K562 (cell line): ENCODE measurements around the gene FOXO3. TPM values are rescaled to one million over a fixed set of nuclear protein-coding genes. Genes with fewer than 3 reads are reported as not detected.

ENCODE experiments used
- ATAC-seq: fragments of 200-7000 bp; cut with Tn5 transposase; 3 replicates; pipeline ENCODE4 v1.9.1; 2020; ENCODE audit warnings: moderate library complexity
- BruUV-seq: library from RNA; stranded (reverse); fragments of 400-500 nt; replicated peaks from 2 replicates; lab custom pipeline; 2021; lab: Mats Ljungman, UMichigan
- CTCF ChIA-PET: fragments of 300-600 bp; formaldehyde crosslinking; extraction: SDS; loops from one replicate; lab custom pipeline; 2021; ENCODE audit warnings: low intra/inter-chr PET ratio; lab: Yijun Ruan, JAX
- POLR2A ChIA-PET: fragments of 300-600, 350-650 bp; sonication (Branson Sonifier 250); formaldehyde crosslinking; extraction: SDS; loops from one replicate; lab custom pipeline; 2021; ENCODE audit warnings: antibody characterized with exemption, inconsistent platforms; lab: Yijun Ruan, JAX
- DNase-seq, 4 experiments: peaks; one replicate each; pipeline versions ENCODE4 v3.0.0 to v3.0.0-alpha.2; 2011 to 2018; ENCODE audit warnings: low spot score in 3 of 4, mixed read lengths in 3 of 4; ENCODE audit errors: extremely low read depth in 1 of 4
- FAIRE-seq: peaks from 2 replicates; lab custom pipeline; 2011; peaks lifted over from hg19 to GRCh38; lab: Jason Lieb, UNC
- H2AFZ ChIP-seq: 2 replicates; pipeline ENCODE4 v1.6.0; 2011; ENCODE audit warnings: low read depth, low read length, control low read depth, inconsistent platforms
- H3K27ac ChIP-seq: fragments of 200-600 bp; 3 replicates; pipeline ENCODE4 v1.8.0; 2011; ENCODE audit warnings: low read depth, mild to moderate bottlenecking, control low read depth, inconsistent platforms, low read length, moderate library complexity, mixed read lengths; ENCODE audit errors: extremely low read depth
- H3K27me3 ChIP-seq, 2 experiments: fragments of 300-600 bp in 1 of 2; 2 replicates in 1 of 2; 3 replicates in 1 of 2; pipeline versions ENCODE4 v1.6.0 to v1.8.0; 2011; ENCODE audit warnings: inconsistent platforms in 2 of 2, low read length in 2 of 2, mild to moderate bottlenecking in 1 of 2, mixed read lengths in 1 of 2, moderate library complexity in 1 of 2; ENCODE audit not compliant: control insufficient read depth in 2 of 2, insufficient read depth in 2 of 2
- H3K36me3 ChIP-seq: fragments of 300-600 bp; 3 replicates; pipeline ENCODE4 v1.8.0; 2011; ENCODE audit warnings: mild to moderate bottlenecking, low read length, inconsistent platforms; ENCODE audit not compliant: control insufficient read depth, insufficient read depth
- H3K4me1 ChIP-seq, 2 experiments: fragments of 200-600 bp in 1 of 2; replicated peaks in 1 of 2; 2 replicates in 1 of 2; 3 replicates in 1 of 2; pipeline versions ENCODE4 v1.5.1 to v1.8.0; 2011; ENCODE audit warnings: inconsistent platforms in 2 of 2, low read length in 2 of 2, mild to moderate bottlenecking in 1 of 2, mixed read lengths in 1 of 2, moderate library complexity in 1 of 2; ENCODE audit not compliant: control insufficient read depth in 2 of 2, insufficient read depth in 2 of 2
- H3K4me2 ChIP-seq: 2 replicates; pipeline ENCODE4 v1.6.1; 2011; ENCODE audit warnings: low read length, control low read depth, inconsistent platforms, mixed read lengths; ENCODE audit not compliant: insufficient read depth
- H3K4me3 ChIP-seq: fragments of 200-600 bp; sonication (generic), shearing (Covaris generic); 2 replicates; pipeline ENCODE4 v1.5.1; 2016; ENCODE audit warnings: control low read depth, inconsistent platforms
- H3K79me2 ChIP-seq: fragments of 200-600 bp; 3 replicates; pipeline ENCODE4 v1.8.0; 2011; ENCODE audit warnings: low read length, inconsistent platforms; ENCODE audit not compliant: control insufficient read depth, insufficient read depth
- H3K9ac ChIP-seq, 2 experiments: 2 replicates each; pipeline versions ENCODE4 v1.6.0 to v1.6.1; 2011; ENCODE audit warnings: low read depth in 2 of 2, low read length in 2 of 2, control low read depth in 1 of 2, inconsistent platforms in 1 of 2, mild to moderate bottlenecking in 1 of 2, mixed read lengths in 1 of 2; ENCODE audit not compliant: insufficient read depth in 1 of 2
- H3K9me1 ChIP-seq: one replicate; pipeline ENCODE4 v1.6.0; 2011; ENCODE audit warnings: inconsistent platforms, mild to moderate bottlenecking, low read length, moderate library complexity; ENCODE audit not compliant: control insufficient read depth, insufficient read depth
- H3K9me3 ChIP-seq: replicated peaks from 2 replicates; pipeline ENCODE4 v1.5.1; 2011; ENCODE audit warnings: low read depth, low read length, inconsistent platforms; ENCODE audit not compliant: control insufficient read depth, insufficient read depth
- H4K20me1 ChIP-seq: replicated peaks from 2 replicates; pipeline ENCODE4 v1.6.1; 2011; ENCODE audit warnings: low read length, inconsistent platforms, mixed read lengths; ENCODE audit not compliant: control insufficient read depth, insufficient read depth
- MYNN ChIP-seq, 2 experiments: sonication (generic); formaldehyde crosslinking in 1 of 2; IDR thresholded peaks; 2 replicates each; pipeline versions ENCODE4 v1.5.0 to v1.6.1; 2016 to 2020; ENCODE audit warnings: antibody characterized with exemption in 1 of 2, missing genetic modification reagents in 1 of 2
- RBFOX2 ChIP-seq: fragments of 200-400 bp; formaldehyde crosslinking; IDR thresholded peaks from 2 replicates; pipeline ENCODE4 v1.6.1; 2017; ENCODE audit warnings: low read depth, mild to moderate bottlenecking, low read length, moderate library complexity
- SMAD3 ChIP-seq: fragments of 450-650 bp; formaldehyde crosslinking; conservative IDR thresholded peaks from 2 replicates; pipeline ENCODE4 v1.4.0; 2020; ENCODE audit warnings: mild to moderate bottlenecking
- ZKSCAN1 ChIP-seq: fragments of 150-350 bp; IDR thresholded peaks from 2 replicates; pipeline ENCODE4 v1.6.1; 2016; ENCODE audit warnings: low read depth, low read length
- ZNF217 ChIP-seq: sonication (generic); formaldehyde crosslinking; IDR thresholded peaks from 2 replicates; pipeline ENCODE4 v1.8.0; 2022; ENCODE audit warnings: mild to moderate bottlenecking, missing genetic modification reagents
- ZNF584 ChIP-seq: fragments of 200-800 bp; sonication (Bioruptor generic); IDR thresholded peaks from 2 replicates; pipeline ENCODE4 v1.6.1; 2016; ENCODE audit warnings: low read depth, mild to moderate bottlenecking, missing genetic modification characterization, missing compliant biosample characterization
- ZNF592 ChIP-seq: fragments of 450-650 bp; IDR thresholded peaks from 2 replicates; pipeline ENCODE4 v1.6.1; 2017; ENCODE audit warnings: antibody characterized with exemption, mild to moderate bottlenecking
- WGBS: fragments of 100-300 bp; shearing (Covaris generic); methylation state at CpG from one replicate; pipeline ENCODE4 v1.1.6; 2016; ENCODE audit warnings: low coverage, mixed read lengths; ENCODE audit not compliant: insufficient coverage; ENCODE audit errors: missing lambda C conversion rate; 5-methylcytosine and 5-hydroxymethylcytosine counted together
- in situ Hi-C: fragments of 300-500 bp; cut with MboI; formaldehyde crosslinking; loops from 4 replicates; pipeline ENCODE4 v1.15.0; 2018; ENCODE audit warnings: inconsistent platforms, mixed read lengths
- intact Hi-C: fragments of 100-400 bp; cut with micrococcal nuclease; formaldehyde crosslinking; loops from 2 replicates; pipeline ENCODE4 v1.14.2; 2022
- polyA plus RNA-seq, 8 experiments: library from polyadenylated mRNA; depleted of rRNA in 4 of 8; stranded (reverse) in 5 of 8; unstranded in 3 of 8; fragments of >200 nt; fragmentation: Nextera tagmentation in 2 of 8; fragmentation: Illumina TruSeq in 1 of 8; extraction: Ambion mirVana in 2 of 8; extraction: Trizol in 1 of 8; gene quantifications; 2 replicates each; pipeline versions ENCODE4 v1.2.1 to v1.2.3, GENCODE V29; 2011 to 2014; ENCODE audit warnings: inconsistent platforms in 1 of 8, missing spikeins in 1 of 8
- total RNA-seq, 7 experiments: library from RNA; depleted of rRNA in 6 of 7; stranded (reverse); fragments of >200 nt in 6 of 7; fragmentation: Illumina TruSeq in 2 of 7; extraction: Trizol in 2 of 7; gene quantifications; 2 replicates each; pipeline versions ENCODE4 v1.2.1 to v1.2.3, GENCODE V29; 2011 to 2021; ENCODE audit warnings: low replicate concordance in 1 of 7

FOXO3 gene
- total and polyA plus RNA-seq, 9 of the 15 experiments (the other 6 are each of a cell fraction or from before 2014, with no cell fraction given) = 3.0 to 14.6 (median 6.0) TPM

GRCh38 chr6:108648191-108648590 is 87.5 kb downstream of the FOXO3 start:
- no peak overlapping the region for H3K27ac ChIP-seq
- no peak for TF ChIP-seq RBFOX2
- no peak for TF ChIP-seq ZKSCAN1
- TF ChIP-seq ZNF584 = no peak
- TF ChIP-seq ZNF217 (CRISPR knock-in tag) = no peak
- TF ChIP-seq MYNN (IDR thresholded peaks at IDR 0.05) = no peak
- TF ChIP-seq MYNN (CRISPR knock-in tag; IDR thresholded peaks at IDR 0.05) = no peak
- TF ChIP-seq ZNF592 = no peak
- TF ChIP-seq SMAD3 = no peak
- TF ChIP-seq, all 486 proteins: peak for 0
- Histone ChIP-seq H3K9me1 (no peaks in the 10 kb centered on the region), H2AFZ (no peak overlapping the region), H3K4me2 (no peak overlapping the region), H3K27me3 (no peaks in the 10 kb centered on the region), H3K4me1 (no peaks in the 10 kb centered on the region), H4K20me1 (peaks cover 9% of the 10 kb centered on the region; the same call in 1 of the 2 replicates), H3K36me3 (no peaks in the 10 kb centered on the region), H3K9me3 (no peaks in the 10 kb centered on the region), H3K9ac (no peak overlapping the region), H3K79me2 (no peaks in the 10 kb centered on the region), H3K4me3 (no peak overlapping the region)
- in situ Hi-C loops = no loop called here
- intact Hi-C loops = no loop called here
- POLR2A ChIA-PET = interaction anchor here (0.7 to 2.0 kb wide), 4 partner anchors 10 to 123 kb away, joined by 3 to 8 read pairs (median 3); no protein-coding TSS in a partner anchor
- CTCF ChIA-PET = no interaction called here
- 52% methylated on average over 3 of the region's 3 CpGs for WGBS
- no TSS peak for BruUV-seq
- ATAC-seq (no peak), FAIRE-seq (no peak), DNase-seq (no peak)
